Stimulated activated CD4-positive, alpha-beta T cell treated with anti-CD3 and anti-CD28 coated beads, Interleukin-2, amount 100 ng/mL, for 4 hours (primary cell): Measurements from ENCODE around the gene EIF5A2.
A peak's percentile ranks its signal among the peaks of the same experiment; 100 is the strongest.
"Not testable (repeated sequence)": the region's sequence is repeated elsewhere in the genome, so short reads cannot be mapped to it uniquely, and the experiment has no call there.

Source experiments
- DNase-seq: peaks from one replicate; pipeline ENCODE4 v3.0.0-alpha.2; 2020; ENCODE audit warnings: low read depth

Gene EIF5A2

GRCh38 chr3:170896781-170897180 lies 11.7 kb downstream of the EIF5A2 start:
- no peak for DNase-seq

GRCh38 chr3:170896333-170896732 lies 12.1 kb downstream of the EIF5A2 start:
- DNase-seq: not testable (repeated sequence)

GRCh38 chr3:170893895-170894294 lies 14.5 kb downstream of the EIF5A2 start:
- no peak for DNase-seq

- DNase-seq: no peak
Observed at GRCh38 chr3:170889630-170890029, 18.8 kb downstream of the EIF5A2 start.

- no peak for DNase-seq
Observed at GRCh38 chr3:170889132-170889531, 19.3 kb downstream of the EIF5A2 start.

- not testable (repeated sequence) for DNase-seq
Observed at GRCh38 chr3:170884109-170884930, 24.1 kb downstream of the EIF5A2 start.

GRCh38 chr3:170878688-170879087 lies 29.7 kb downstream of the EIF5A2 start:
- not testable (repeated sequence) for DNase-seq

- DNase-seq: not testable (repeated sequence)
Observed at GRCh38 chr3:170877311-170877710, 31.1 kb downstream of the EIF5A2 start.

- no peak for DNase-seq
Observed at GRCh38 chr3:170876537-170876936, 31.9 kb downstream of the EIF5A2 start.

GRCh38 chr3:170869645-170870593 lies 38.5 kb downstream of the EIF5A2 start, which contains the start of gene RPL22L1:
Gene RPL22L1 (minus strand): TSS chr3:170870195. CDS start chr3:170870167, 28 bp downstream.
- peak; percentile 90 for DNase-seq

GRCh38 chr3:170869239-170869590 lies 39.2 kb downstream of the EIF5A2 start:
- DNase-seq: no peak

GRCh38 chr3:170868577-170869238 lies 39.7 kb downstream of the EIF5A2 start:
- no peak for DNase-seq

- no peak for DNase-seq
Observed at GRCh38 chr3:170867143-170867937, 41.1 kb downstream of the EIF5A2 start.

- no peak for DNase-seq
Observed at GRCh38 chr3:170866499-170866898, 41.9 kb downstream of the EIF5A2 start.

- DNase-seq: no peak
Observed at GRCh38 chr3:170865209-170866094, 43.0 kb downstream of the EIF5A2 start.

GRCh38 chr3:170864525-170865208 lies 43.8 kb downstream of the EIF5A2 start:
- DNase-seq: no peak

- DNase-seq: no peak
Observed at GRCh38 chr3:170863816-170864215, 44.6 kb downstream of the EIF5A2 start.

GRCh38 chr3:170862618-170863374 lies 45.6 kb downstream of the EIF5A2 start:
- DNase-seq: no peak

- no peak for DNase-seq
Observed at GRCh38 chr3:170858599-170858998, 49.8 kb downstream of the EIF5A2 start.
